Neural cell (in vitro differentiated cells): Measurements from ENCODE around the gene PRSS57. TPM values are rescaled to one million over a fixed set of nuclear protein-coding genes. Genes with fewer than 3 reads are reported as not detected.

Experiments used
- H2AFZ ChIP-seq: fragments of 200-600, 300-800 bp; sonication (generic), shearing (Covaris generic); 2 replicates; pipeline ENCODE4 v1.6.0; 2014; ENCODE audit warnings: low read depth, mild to moderate bottlenecking, antibody characterized with exemption, low read length, moderate library complexity
- H3F3A ChIP-seq: fragments of 200-600 bp; shearing (Covaris generic); 2 replicates; pipeline ENCODE4 v1.6.1; 2016; ENCODE audit warnings: mild to moderate bottlenecking, moderate library complexity, mixed read lengths, antibody characterized with exemption, low read length; ENCODE audit not compliant: insufficient read depth, poor library complexity, severe bottlenecking
- H3K27ac ChIP-seq: fragments of 200-600, 300-800 bp; sonication (generic), shearing (Covaris generic); 2 replicates; pipeline ENCODE4 v1.5.1; 2014; ENCODE audit warnings: mild to moderate bottlenecking, low read length, moderate library complexity
- H3K27me3 ChIP-seq: fragments of 300-800, 200-600 bp; sonication (generic), shearing (Covaris generic); 2 replicates; pipeline ENCODE4 v1.6.0; 2014; ENCODE audit warnings: mild to moderate bottlenecking, low read depth, low read length, moderate library complexity; ENCODE audit not compliant: insufficient read depth
- H3K36me3 ChIP-seq: fragments of 300-800, 200-600 bp; sonication (generic), shearing (Covaris generic); 2 replicates; pipeline ENCODE4 v1.5.1; 2014; ENCODE audit warnings: mild to moderate bottlenecking, antibody characterized with exemption, low read length, moderate library complexity; ENCODE audit not compliant: insufficient read depth
- H3K4me2 ChIP-seq: fragments of 300-800, 200-600 bp; sonication (generic), shearing (Covaris generic); 2 replicates; pipeline ENCODE4 v1.6.0; 2014; ENCODE audit warnings: mild to moderate bottlenecking, low read length
- H3K4me3 ChIP-seq: fragments of 300-800, 200-600 bp; sonication (generic), shearing (Covaris generic); 2 replicates; pipeline ENCODE4 v1.5.1; 2014; ENCODE audit warnings: mild to moderate bottlenecking, low read length, moderate library complexity
- H3K79me2 ChIP-seq: fragments of 200-600 bp; shearing (Covaris generic); replicated peaks from 2 replicates; pipeline ENCODE4 v1.6.0; 2014; ENCODE audit warnings: mild to moderate bottlenecking, low read length, moderate library complexity; ENCODE audit not compliant: insufficient read depth
- H3K9ac ChIP-seq: fragments of 300-800, 200-600 bp; sonication (generic), shearing (Covaris generic); 2 replicates; pipeline ENCODE4 v1.6.1; 2016; ENCODE audit warnings: mild to moderate bottlenecking, low read length, mixed read lengths
- H3K9me2 ChIP-seq: fragments of 200-600 bp; shearing (Covaris generic); 2 replicates; pipeline ENCODE4 v1.6.1; 2016; ENCODE audit warnings: mild to moderate bottlenecking, low read length, mixed read lengths; ENCODE audit not compliant: insufficient read depth
- H3K9me3 ChIP-seq: fragments of 200-600, 300-800 bp; sonication (generic), shearing (Covaris generic); 2 replicates; pipeline ENCODE4 v1.6.1; 2016; ENCODE audit warnings: mild to moderate bottlenecking, mixed run types, low read length, moderate library complexity, mixed read lengths
- H4K20me1 ChIP-seq: fragments of 200-600 bp; shearing (Covaris generic); 2 replicates; pipeline ENCODE4 v1.6.1; 2016; ENCODE audit warnings: mild to moderate bottlenecking, mixed run types; ENCODE audit not compliant: insufficient read depth
- EP300 ChIP-seq: fragments of 450-650 bp; conservative IDR thresholded peaks from 2 replicates; pipeline ENCODE4 v1.6.1; 2014; ENCODE audit warnings: antibody characterized with exemption, mild to moderate bottlenecking, moderate library complexity; ENCODE audit not compliant: poor library complexity, severe bottlenecking
- EZH2 ChIP-seq: fragments of 200-600, 300-800 bp; shearing (Covaris generic), sonication (generic); IDR thresholded peaks from 2 replicates; pipeline ENCODE4 v1.6.1; 2014; ENCODE audit warnings: antibody characterized with exemption, low read length, borderline replicate concordance, mild to moderate bottlenecking; ENCODE audit not compliant: insufficient read depth, poor library complexity, severe bottlenecking
- MXI1 ChIP-seq: fragments of 450-650 bp; conservative IDR thresholded peaks from 2 replicates; pipeline ENCODE4 v1.6.1; 2014; ENCODE audit warnings: antibody characterized with exemption, mild to moderate bottlenecking; ENCODE audit not compliant: poor library complexity, severe bottlenecking
- POLR2AphosphoS5 ChIP-seq: IDR thresholded peaks from 2 replicates; pipeline ENCODE4 v1.6.1; 2012
- RAD21 ChIP-seq: fragments of 450-650 bp; conservative IDR thresholded peaks from 2 replicates; pipeline ENCODE4 v1.6.1; 2014; ENCODE audit warnings: antibody characterized with exemption, mild to moderate bottlenecking, moderate library complexity
- SMC3 ChIP-seq: fragments of 450-650 bp; conservative IDR thresholded peaks from 2 replicates; pipeline ENCODE4 v1.6.1; 2014; ENCODE audit warnings: antibody characterized with exemption, mild to moderate bottlenecking, moderate library complexity; ENCODE audit not compliant: poor library complexity
- TAF1 ChIP-seq: IDR thresholded peaks from 2 replicates; pipeline ENCODE4 v1.6.1; 2012; ENCODE audit warnings: low read depth
- polyA minus RNA-seq: library from RNA; depleted of rRNA, polyadenylated mRNA; stranded (reverse); fragments of >200 nt; gene quantifications from 2 replicates; pipeline ENCODE4 v1.2.3, GENCODE V29; 2014
- polyA plus RNA-seq: library from polyadenylated mRNA; depleted of rRNA; stranded (reverse); fragments of >200 nt; gene quantifications from 2 replicates; pipeline ENCODE4 v1.2.3, GENCODE V29; 2014
- TF ChIP-seq, protein P1 (sequence below): IDR thresholded peaks from 2 replicates; pipeline ENCODE4 v1.6.1; 2012; ENCODE audit warnings: borderline replicate concordance
- TF ChIP-seq, protein P2 (sequence below): fragments of 450-650 bp; IDR thresholded peaks from 2 replicates; pipeline ENCODE4 v1.5.1; 2014; ENCODE audit warnings: antibody characterized with exemption, mild to moderate bottlenecking, moderate library complexity; ENCODE audit not compliant: poor library complexity, severe bottlenecking

The PRSS57 gene
- polyA plus RNA-seq = not detected in 2 replicates
- polyA minus RNA-seq = not detected in 2 replicates

DNA sequence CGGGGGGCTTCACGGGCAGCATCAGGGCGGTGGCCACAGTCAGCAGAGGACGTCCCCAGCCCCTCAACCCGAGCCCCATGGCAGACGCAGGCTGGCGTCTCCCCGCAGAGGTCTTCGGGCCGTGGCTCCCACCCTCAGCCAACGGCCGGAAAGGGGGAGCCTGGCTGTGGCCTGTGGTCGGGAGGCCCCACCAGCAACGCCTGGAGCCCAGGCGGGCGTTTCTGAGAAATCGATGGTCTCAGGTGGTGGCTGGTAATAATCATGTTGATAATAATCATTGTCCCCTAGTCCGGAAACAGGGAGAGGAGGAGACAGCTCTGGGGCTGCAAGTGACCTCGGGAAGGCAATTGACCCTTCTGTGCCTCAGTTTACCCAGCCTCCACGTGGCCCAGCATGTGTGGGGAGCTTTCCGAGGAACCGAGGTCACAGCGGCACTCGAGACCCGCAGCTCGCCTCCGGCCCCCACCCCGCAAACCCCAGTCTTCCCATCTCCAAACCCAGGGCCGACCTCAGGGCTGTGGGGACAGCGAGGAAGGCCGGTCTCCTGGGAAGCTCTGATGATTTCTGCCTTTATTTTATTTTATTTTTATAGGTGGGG, at the start of gene PRSS57:
Gene PRSS57 (minus strand): TSS at position 101 of the 598 bp plus-strand sequence. CDS start 22 bp downstream, at position 79.
- Histone ChIP-seq H3K9me2 (no peaks in the 10 kb centered on the region), H3K27ac (no peak within 1 kb of the TSS), H3K36me3 (no peaks in the 10 kb centered on the region), H2AFZ (no peak within 1 kb of the TSS), H4K20me1 (no peaks in the 10 kb centered on the region), H3K9me3 (no peaks in the 10 kb centered on the region), H3K4me2 (no peak within 1 kb of the TSS), H3K79me2 (no peaks in the 10 kb centered on the region), H3F3A (no peaks in the 10 kb centered on the region), H3K9ac (no peak within 1 kb of the TSS), H3K27me3 (no peaks in the 10 kb centered on the region), H3K4me3 (no peak within 1 kb of the TSS)
- no peak for TF ChIP-seq EP300
- no peak for TF ChIP-seq MXI1
- TF ChIP-seq, protein P1, sequence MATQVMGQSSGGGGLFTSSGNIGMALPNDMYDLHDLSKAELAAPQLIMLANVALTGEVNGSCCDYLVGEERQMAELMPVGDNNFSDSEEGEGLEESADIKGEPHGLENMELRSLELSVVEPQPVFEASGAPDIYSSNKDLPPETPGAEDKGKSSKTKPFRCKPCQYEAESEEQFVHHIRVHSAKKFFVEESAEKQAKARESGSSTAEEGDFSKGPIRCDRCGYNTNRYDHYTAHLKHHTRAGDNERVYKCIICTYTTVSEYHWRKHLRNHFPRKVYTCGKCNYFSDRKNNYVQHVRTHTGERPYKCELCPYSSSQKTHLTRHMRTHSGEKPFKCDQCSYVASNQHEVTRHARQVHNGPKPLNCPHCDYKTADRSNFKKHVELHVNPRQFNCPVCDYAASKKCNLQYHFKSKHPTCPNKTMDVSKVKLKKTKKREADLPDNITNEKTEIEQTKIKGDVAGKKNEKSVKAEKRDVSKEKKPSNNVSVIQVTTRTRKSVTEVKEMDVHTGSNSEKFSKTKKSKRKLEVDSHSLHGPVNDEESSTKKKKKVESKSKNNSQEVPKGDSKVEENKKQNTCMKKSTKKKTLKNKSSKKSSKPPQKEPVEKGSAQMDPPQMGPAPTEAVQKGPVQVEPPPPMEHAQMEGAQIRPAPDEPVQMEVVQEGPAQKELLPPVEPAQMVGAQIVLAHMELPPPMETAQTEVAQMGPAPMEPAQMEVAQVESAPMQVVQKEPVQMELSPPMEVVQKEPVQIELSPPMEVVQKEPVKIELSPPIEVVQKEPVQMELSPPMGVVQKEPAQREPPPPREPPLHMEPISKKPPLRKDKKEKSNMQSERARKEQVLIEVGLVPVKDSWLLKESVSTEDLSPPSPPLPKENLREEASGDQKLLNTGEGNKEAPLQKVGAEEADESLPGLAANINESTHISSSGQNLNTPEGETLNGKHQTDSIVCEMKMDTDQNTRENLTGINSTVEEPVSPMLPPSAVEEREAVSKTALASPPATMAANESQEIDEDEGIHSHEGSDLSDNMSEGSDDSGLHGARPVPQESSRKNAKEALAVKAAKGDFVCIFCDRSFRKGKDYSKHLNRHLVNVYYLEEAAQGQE = no peak
- TF ChIP-seq EZH2 = no peak
- no peak for TF ChIP-seq RAD21
- no peak for TF ChIP-seq SMC3
- TF ChIP-seq TAF1 = no peak
- no peak for TF ChIP-seq POLR2AphosphoS5
- TF ChIP-seq, protein P2, sequence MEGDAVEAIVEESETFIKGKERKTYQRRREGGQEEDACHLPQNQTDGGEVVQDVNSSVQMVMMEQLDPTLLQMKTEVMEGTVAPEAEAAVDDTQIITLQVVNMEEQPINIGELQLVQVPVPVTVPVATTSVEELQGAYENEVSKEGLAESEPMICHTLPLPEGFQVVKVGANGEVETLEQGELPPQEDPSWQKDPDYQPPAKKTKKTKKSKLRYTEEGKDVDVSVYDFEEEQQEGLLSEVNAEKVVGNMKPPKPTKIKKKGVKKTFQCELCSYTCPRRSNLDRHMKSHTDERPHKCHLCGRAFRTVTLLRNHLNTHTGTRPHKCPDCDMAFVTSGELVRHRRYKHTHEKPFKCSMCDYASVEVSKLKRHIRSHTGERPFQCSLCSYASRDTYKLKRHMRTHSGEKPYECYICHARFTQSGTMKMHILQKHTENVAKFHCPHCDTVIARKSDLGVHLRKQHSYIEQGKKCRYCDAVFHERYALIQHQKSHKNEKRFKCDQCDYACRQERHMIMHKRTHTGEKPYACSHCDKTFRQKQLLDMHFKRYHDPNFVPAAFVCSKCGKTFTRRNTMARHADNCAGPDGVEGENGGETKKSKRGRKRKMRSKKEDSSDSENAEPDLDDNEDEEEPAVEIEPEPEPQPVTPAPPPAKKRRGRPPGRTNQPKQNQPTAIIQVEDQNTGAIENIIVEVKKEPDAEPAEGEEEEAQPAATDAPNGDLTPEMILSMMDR = no peak

DNA sequence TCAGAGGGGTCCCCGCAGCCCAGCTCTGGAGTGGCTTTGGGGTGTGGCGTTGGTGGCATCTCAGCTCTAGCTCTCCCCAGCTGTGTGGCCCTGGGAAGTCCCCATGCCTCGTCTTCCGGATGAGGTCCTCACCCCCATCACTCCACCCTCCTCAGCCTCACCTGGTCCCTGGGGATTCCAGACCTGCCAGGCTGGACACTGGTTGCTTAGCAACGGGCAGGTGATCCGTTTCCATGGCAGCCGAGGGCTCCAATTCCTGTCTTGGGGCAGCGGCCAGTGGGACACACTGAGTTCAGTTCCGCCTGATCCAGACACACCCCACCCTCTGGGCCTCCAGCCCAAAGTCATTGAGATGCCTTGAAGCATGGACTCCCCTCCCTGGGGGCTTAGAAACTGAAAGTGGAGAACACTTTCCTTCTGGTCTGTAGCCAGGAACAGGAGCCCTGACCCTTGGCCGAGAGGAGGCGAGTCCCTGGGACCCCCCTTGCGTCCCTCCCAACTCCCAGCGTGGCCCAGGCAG, 48.0 kb upstream of the PRSS57 start:
- no peak overlapping the region for H3K4me3 ChIP-seq
- H3F3A ChIP-seq = no peaks in the 10 kb centered on the region
- peaks cover 22% of the 10 kb centered on the region for H3K9me3 ChIP-seq
- H3K9ac ChIP-seq = no peak overlapping the region
- H4K20me1 ChIP-seq = no peaks in the 10 kb centered on the region
- H3K4me2 ChIP-seq = no peak overlapping the region
- peaks cover 10% of the 10 kb centered on the region for H3K36me3 ChIP-seq
- H3K27ac ChIP-seq = no peak overlapping the region
- H3K27me3 ChIP-seq = no peaks in the 10 kb centered on the region
- TF ChIP-seq SMC3 (no peak), TAF1 (no peak), EZH2 (no peak), RAD21 (no peak), EP300 (no peak), POLR2AphosphoS5 (no peak)
- TF ChIP-seq, protein P2 = no peak
- TF ChIP-seq, protein P1 = no peak
- H3K9me2 ChIP-seq = no peaks in the 10 kb centered on the region
- H2AFZ ChIP-seq = no peak overlapping the region
- no peaks in the 10 kb centered on the region for H3K79me2 ChIP-seq
